NAMALWA (cell line): ENCODE measurements around the gene DENND4B.

Experiments
- DNase-seq: peaks from one replicate; pipeline ENCODE4 v3.0.0-alpha.2; 2015; ENCODE audit warnings: low spot score

Gene DENND4B

DNA sequence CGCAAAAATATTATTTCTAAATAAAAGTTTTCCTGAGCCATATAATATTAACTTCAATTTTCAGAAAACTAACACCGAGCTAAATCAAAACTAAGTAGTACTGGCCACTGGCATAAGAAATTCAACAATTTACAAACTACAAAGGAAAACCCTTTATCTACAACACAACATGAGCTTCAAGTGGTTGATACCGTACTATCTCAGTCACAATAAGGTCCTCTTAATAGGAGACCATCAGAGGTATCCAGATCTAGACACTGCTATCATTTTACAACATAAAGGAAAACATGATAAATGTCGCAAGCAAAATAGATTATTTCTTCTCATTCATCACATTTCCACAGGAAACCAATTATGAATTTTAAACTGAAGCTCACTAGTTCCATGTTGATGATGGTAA lies 63.3 kb downstream of the DENND4B start:
- no peak for DNase-seq

- DNase-seq: no peak
Observed at GRCh38 chr1:153882296-153882912, 64.1 kb downstream of the DENND4B start.

- DNase-seq: no peak
Observed at GRCh38 chr1:153881751-153882150, 64.8 kb downstream of the DENND4B start.

- DNase-seq: peak; percentile 38
Observed at GRCh38 chr1:153880962-153881361, 65.6 kb downstream of the DENND4B start.

DNA sequence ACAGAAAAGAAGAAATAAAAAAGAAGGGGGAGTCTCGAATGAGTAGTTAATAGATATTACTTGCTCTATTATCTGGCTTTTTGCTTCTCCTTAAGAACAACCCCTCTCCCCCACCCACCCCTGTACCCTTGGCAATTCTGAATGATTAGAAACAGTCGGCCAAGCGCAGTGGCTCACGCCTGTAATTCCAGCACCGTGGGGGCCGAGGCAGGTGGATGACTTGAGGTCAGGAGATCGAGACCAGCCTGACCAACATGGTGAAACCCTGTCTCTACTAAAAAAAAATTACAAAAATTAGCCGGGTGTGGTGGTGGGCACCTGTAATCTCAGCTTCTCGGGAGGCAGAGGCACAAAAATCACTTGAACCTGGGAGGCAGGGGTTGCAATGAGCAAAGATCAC lies 66.5 kb downstream of the DENND4B start:
- DNase-seq: no peak
